HG02943 (cell line): Measurements from ENCODE around the gene CDRT15L2.
A peak's percentile ranks its signal among the peaks of the same experiment; 100 is the strongest.
"Not testable (repeated sequence)": the region's sequence is repeated elsewhere in the genome, so short reads cannot be mapped to it uniquely, and the experiment has no call there.

ENCODE experiments used
- ATAC-seq: cut with Tn5 transposase; IDR thresholded peaks from one replicate; pipeline ENCODE4 v1.9.1; 2021; ENCODE audit warnings: mild to moderate bottlenecking, low read depth, moderate library complexity; ENCODE audit not compliant: unreplicated experiment

Gene CDRT15L2

DNA sequence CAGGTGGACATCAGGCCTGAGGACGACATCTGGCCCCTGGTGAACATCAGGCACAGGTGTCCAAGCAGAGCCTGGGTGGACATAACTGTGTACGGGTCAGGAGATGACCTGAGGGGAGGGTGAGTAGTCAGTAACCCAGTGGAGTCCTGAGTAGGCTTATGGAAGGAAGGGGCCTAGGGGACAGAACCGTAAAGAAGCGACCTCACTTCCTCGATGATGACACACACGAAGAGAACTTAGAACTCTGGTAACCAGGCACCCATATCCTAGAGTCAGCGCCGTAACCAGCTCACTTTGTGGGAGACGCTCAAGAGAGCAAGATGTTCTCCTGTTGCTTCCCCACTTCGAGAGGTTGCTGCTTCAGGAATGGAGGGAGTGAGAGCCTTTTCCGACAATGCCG lies at the start of gene CDRT15L2:
Gene CDRT15L2 (plus strand): TSS at position 301 of the 400 bp plus-strand sequence. CDS start 20 bp downstream, at position 321.
- ATAC-seq, result not testable (repeated sequence)

DNA sequence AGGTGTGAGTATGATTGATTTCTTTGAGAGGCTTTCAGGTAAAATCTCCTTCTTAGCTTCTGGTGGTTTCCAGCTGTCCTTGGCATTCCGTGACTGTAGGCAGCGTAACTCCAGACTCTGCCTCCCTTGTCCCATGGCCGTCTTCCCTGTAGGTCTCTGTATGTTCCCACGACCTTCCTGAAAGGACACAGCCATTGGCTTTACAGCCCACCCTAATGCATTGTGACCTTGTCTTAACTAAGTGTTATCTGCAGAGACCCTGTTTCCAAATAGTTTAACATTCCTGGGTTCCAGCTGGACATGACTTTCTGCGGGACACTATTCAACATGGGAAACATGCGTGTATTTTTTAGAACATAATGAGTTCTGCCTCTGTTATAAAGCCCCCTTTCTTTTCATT lies 49.4 kb upstream of the CDRT15L2 start:
- not testable (repeated sequence) for ATAC-seq

DNA sequence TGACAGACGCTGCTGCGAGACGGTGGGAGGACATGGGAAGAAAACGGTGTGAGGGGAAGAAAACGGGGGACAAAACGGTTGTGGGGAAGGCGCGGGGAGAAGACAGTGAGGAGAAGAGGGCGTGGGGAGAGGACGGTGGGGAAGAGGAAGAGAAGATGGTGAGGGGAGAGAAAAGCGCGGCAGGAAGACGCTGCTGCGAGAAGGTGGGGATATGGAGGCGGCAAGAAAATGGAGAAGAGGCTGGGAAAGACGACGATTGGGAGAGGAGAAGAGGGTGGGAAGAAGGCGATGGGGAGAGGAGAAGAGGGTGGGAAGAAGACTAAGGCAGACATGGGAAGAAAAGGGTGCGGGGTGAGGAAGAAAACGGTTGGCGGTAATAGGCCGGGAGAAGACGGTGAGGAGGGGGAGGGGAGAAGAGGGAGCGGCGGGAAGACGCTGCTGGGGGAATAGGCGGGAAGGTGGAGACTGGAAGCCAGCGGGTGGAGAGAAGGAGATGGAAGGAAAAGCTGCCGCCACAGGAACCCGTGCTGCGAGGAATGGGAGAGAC lies 46.9 kb upstream of the CDRT15L2 start:
- ATAC-seq, result not testable (repeated sequence)

DNA sequence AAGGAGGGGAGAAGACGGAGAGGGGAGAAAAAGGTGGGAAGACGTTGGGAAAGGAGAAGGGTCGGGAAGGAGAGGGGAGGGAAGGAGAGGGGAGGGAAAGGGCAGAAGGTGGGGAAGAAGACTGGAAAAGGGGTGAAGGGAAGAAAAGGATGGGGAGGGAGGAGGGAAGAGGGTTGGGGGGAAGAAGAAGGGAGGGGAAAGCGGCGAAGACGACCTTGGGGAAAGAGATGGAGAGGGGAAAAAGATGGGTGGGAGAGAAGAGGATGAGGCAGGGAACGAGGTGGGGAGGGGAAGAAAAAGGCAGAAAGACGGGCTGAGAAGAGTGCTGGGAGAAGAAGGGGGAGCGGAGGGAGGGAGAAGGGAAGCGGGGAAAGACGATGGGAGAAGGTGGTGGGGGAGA lies 46.3 kb upstream of the CDRT15L2 start:
- ATAC-seq, result not testable (repeated sequence)

DNA sequence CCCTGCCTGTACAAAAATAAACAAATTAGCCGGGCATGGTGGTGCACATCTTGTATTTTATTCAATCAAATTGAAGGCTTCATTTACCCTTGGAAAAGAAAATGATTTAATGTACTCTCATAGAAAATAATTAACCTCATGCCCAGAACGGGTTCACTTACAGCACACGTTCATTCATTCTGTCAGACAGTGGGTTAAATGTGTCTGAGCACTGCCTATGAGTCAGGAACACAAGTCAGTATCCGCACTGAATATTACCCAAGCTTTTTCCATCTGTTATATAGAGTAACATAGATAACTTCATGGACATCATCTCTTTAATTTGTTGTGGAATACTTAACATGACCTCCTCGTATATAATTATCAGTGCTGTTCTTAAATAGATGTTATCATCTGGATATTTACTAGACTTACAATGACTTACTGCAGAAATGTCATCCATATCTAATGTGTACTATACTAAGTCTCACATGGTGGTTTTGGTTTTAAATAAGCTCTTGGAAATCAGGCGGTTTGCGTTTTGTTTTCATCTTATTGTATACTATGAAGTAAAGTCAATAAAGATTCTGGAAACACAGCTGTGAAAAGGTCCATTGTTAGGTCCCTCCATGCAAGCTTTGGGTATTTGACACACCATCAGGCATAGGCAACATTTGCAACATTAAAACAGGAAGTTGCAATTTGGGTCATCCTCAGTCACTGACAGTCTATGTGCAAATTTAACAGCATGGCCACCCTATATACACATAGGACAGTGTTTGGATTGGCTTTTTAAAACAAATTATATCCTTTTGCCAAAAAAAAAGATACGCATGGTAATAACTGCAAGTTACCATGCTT lies 44.6 kb upstream of the CDRT15L2 start:
- not testable (repeated sequence) for ATAC-seq

DNA sequence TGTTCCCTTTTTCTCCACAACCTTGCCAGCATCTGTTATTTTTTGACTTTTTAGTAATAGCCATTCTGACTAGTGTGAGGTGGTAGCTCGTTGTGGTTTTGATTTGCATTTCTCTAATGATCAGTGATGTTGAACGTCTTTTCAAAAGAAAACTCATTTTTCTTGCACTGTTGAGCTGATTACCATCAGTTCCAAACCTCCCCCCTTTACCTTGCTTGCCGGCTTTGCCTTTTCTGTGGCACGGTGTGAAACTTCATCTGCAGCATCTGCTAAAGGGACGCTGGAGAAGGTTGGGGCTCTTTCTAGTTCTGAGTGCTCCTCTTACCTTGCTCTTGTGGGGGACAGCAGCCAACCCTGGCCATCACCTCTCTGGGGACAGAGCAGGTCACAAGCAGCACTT lies 39.1 kb upstream of the CDRT15L2 start:
- ATAC-seq, result peak; percentile 97

DNA sequence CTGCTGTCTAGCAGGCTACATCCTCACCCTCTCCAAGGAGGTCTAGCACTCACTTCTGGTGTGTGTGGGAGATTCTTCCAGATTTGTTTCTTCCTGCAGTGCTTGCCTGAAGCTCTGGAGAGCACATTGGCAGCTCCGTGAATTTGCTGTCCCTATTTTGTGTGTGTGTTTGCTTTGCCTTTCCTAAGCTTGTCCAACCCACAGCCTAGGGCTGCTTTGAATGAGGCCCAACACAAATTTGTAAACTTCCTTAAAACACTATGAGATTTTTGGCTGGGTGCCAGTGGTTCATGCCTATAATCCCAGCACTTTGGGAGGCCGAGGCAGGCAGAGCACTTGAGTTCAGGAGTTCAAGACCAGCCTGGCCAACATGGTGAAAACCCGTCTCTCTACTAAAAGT lies 38.7 kb upstream of the CDRT15L2 start:
- not testable (repeated sequence) for ATAC-seq

DNA sequence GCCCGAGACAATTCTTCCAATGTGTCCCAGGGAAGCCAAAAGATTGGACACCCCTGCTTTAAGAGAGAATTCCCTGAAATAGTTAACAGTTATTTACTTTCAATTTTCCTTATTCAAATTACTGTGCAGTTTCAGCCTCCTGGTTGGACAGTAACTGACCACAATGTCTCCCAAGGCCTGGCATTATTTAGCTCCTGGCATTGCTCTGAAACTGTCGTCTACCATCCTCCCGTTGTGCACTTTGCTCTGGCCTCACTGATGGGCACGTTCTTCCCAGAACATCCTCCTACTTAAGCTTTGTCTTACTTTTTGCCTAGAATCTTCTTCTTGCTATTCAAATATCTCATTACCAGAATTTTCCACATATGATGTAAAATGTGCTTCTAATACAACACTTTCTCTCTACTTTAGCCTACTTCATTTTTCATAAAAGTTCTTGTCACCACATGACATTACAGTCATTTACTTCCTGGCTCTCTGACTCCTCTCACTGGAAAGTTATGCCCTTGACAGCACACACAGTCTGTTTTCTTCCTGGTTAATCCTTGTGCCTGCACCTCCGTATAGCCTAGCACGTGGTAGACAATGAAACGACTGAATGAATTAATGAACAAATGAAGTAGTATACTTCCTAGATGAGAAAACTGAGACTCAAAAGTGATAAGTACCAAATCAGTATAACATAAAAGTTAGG lies 37.5 kb upstream of the CDRT15L2 start:
- ATAC-seq, result not testable (repeated sequence)

DNA sequence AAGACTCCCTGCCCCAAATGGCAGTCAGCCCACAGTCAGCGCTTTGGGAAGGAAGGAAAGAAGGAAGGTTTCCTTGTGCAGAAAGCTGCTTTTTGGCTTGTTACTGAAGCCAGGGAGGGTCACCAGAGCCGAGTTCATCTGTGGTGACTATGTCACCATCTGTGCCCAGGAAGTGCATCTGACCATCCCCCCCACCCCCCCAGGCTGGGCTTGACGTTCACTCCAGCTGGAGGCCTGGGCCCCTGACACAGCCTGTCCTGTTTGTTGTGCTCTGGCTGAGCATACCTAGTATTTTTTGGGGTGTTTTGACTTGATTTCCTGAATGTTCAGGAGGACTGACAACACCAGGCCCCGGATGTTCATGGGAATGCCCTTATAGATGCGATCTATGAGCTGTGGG lies 31.6 kb upstream of the CDRT15L2 start:
- ATAC-seq, result not testable (repeated sequence)

DNA sequence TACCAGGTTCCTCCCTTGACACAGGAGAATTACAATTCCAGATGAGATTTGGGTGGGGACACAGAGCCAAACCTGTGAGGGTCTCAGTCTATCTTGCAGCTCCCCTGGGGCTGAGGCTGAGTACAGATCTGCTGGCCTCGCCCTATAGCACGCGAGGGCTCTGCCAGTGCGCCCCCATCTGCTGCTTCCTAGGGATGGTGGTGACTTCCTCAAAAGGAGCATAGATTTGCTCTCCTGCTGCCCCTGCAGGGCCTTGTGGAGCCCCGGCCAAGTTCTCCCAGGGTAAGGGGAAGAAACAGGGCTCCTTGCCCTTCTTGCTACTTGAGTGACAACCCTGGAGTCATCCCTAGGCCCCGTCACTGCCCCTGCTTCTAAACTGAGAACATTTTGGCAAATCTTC lies 26.6 kb upstream of the CDRT15L2 start:
- ATAC-seq, result not testable (repeated sequence)

DNA sequence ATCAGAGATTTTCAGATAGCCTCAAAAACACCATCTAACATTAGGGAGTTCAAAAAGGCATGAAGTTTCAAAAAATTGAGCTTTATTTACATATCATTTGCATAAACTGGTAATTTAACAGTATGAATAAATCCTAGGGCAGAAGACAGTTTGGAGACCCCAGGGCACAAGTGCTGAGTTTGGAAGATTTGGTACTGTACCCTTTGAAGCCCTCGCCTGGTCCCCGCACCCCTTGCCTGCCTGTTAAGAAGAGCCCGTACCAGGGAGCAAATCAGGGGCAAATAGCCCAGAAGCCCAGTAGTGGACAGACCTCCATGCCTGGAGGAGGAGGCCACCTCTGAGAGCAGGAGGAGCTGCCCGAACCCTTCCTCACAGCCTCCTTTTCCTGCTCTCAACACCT lies 24.8 kb upstream of the CDRT15L2 start:
- ATAC-seq, result not testable (repeated sequence)

DNA sequence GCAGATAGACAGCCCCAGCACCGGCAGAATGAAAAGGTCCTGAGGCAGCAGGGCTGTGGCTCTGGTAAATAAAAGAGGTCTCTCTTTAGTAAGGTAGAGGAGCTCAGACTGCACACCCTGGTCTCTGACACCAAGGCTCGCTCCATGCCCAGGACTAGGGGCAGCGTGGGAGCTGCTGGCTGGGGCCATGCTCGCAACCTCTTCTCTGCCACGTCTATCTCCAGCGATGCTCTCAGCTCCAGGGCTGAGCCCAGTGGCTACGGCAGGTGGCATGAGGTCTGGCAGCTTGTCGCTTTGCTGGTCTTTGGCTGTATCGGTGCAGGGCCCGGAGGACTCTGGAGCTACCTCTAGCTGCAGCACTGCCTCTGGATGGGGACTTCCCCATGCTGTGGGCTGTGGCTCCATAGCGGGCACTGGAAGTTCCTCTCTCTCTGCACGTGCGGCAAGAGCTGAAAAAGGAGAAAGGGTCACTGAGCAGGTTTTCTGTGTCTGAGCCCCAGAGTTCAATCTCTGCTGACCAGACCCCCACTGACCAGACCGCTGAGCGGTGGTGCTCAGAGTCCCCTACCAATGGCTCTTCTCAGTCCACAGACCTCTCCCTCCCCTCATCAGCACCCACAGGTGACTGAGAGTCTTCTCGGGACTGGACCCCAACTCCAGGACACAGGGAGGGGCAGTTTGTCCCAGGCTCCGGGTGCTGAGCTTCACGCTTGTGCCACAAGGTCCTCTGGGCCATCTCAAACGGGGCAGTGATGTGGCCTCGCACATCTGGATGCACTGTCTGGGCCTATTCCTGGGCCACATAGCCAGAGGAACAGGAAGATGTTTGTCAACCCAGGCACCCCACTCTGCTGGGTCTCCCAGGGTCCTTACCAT lies 24.2 kb upstream of the CDRT15L2 start:
- ATAC-seq, result not testable (repeated sequence)

DNA sequence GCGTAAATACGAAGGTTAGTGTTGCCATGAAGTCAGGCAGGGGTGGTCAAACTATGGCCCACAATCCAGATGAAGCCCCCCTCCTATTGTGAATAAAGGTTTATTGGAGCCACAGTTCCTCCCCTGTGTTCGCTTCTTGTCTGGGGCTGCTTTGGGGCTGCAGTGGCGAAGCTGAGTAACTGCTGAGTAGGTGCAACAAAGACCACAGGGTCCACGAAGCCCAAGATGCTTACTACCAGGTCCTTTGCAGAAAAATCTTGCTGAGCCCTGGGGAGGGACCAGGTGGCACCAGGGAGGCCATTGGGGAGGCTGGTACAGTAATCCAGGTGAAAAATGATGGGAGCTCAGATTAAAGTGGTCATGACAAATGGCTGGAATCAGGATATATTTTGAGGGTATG lies 21.4 kb upstream of the CDRT15L2 start:
- not testable (repeated sequence) for ATAC-seq

DNA sequence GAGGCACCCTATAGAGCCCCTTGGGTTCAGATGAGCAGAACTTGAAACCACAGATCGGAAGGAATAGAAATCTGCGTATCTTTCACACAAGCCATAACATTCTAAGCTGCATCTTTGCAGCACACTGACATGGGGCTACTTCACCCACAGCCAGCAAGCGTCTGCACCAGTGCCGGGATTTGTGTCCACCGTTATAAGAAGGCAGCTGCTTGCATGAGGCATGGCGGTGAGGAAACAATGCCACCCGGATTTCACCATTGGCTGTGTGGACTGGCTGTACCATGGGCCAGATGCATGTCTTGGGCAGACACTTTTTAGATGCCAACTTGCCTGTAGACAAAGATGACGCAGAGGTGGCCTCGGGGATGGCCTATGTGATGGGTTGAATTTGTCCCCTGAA lies 20.5 kb upstream of the CDRT15L2 start:
- ATAC-seq, result not testable (repeated sequence)

DNA sequence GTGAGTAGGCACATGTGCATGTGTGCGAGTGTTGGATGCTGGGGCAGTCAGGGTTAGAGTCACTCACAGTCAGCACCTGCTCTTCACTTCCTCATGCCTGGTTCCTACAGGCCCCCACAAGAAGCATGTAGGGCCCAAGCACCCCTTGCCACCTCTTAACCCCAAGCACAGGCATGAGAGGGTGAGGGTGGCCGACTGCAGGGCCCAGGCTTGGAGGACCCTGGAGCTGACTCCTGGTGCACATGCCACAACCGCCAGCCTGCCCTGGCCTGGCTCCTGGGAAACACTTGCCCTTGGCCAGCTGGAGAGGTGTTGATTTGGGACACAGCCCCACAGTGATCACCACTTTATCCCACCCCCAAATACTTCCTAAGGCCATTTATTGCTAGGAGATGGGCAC lies 16.9 kb upstream of the CDRT15L2 start:
- ATAC-seq, result no peak

DNA sequence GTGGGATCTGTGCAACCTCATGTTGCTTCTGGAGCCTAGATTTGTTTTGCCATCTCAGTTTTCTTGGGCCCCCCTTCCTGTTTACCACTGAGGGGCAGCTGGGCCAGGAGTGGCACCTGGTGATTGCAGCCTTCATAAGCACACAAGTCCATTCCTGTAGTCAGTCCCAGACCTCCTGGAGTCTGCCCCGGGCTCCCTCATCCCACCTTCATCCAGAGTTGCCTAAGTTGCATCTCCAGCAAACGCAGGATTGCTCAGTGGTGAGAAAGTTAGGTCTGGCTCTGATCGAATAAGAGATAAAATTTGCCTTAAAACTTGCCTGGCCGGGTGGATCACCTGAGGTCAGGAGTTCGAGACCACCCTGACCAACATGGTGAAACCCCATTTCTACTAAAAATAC lies 14.3 kb upstream of the CDRT15L2 start:
- not testable (repeated sequence) for ATAC-seq

DNA sequence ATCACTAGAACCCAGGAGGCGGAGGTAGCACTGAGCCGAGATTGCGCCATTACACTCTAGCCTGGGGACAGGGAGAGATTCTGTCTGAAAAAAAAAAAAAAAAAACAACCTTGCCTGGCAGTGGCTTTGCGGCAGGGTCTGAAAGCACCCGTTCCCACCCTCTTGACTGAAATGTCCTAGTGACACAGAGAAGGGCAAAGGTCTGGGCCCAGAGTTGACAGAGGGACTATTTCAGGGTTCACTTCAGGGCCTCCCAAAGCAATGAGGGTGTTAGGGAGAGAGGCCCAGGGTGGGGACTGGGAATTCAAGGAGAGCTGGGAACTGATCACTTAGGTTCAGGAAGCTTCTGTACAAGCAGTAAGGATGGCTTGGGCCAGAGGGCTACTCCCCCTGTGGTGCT lies 13.8 kb upstream of the CDRT15L2 start:
- ATAC-seq, result no peak

DNA sequence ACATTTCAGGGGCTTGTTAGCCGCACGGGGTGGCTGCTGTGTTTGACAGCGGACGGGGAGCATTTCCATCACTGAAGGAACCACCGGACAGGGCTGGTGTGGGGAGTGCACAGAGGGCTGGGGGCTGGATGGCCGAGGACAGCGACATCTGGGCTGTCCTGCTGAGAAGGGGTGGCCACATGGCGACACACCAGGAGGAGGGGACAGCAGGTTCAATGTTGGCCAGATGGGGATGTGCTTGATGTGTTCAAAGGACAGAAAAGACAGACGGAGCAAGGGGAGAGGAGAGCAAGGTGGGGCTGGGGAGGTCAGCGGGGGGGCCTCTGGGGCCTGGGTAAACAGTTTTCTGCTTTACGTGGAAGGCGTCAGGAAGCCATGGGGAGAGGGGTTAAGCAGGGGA lies 12.8 kb upstream of the CDRT15L2 start:
- ATAC-seq, result not testable (repeated sequence)

DNA sequence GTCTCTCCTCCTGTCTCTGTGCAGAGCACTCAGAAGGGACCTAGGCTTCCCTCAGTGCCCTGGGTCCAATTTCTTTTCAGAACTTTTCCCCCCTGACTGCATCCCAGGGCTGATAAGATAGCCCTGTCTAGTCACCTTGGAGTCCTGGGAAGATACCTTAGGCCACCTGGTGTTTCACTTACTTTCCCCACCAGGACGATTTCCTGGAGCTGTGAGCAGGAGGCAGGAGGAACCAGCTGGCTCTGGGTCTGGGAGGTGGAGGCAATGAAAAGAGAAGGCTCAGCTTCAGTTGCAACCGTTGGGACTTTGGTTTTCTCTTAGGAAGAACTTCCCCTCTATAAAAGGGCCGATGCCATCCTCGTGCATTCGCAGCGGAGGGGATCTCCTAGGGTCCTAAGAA lies 12.1 kb upstream of the CDRT15L2 start:
- ATAC-seq, result not testable (repeated sequence)

DNA sequence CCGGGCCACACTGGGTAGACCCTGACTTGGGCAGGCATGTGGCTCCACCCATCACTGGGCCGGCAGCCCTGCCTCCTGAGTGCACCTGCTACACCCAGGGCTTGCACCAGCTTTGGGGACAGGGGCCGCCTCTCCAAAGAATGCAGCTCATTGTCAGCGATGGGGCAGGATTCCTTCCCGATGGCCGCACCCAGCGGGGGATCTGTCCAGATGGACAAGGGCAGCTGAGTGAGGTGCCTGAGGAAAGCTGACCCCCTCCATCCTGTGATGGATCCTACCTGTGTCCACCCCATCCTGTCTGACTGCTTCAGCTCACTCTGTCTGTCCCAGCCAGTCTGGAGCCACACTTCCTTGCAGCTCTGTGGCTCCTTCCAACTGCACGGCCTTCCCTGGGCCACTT lies 10.9 kb upstream of the CDRT15L2 start:
- not testable (repeated sequence) for ATAC-seq
